ENCODE results near the gene FBXL13.

DNA sequence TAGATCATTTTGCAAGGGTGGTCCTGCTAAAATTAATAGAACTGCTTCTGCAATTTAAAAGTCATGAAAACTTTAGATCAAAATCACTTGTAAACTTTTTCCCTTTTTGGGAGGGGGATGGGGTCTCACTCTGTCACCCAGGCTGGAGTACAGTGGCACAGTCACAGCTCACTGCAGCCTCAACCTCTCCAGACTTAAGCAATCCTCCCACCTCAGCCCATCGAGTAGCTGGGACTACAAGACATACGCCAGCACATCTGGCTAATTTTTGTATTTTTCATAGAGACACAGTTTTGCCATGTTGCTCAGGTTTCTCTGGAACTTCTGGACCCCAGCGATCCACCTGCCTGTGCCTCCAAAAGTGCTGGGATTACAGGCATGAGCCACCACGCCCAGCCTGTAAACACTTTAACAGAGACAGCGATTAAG is 82.1 kb downstream of the FBXL13 start:
- TF ChIP-seq CTCF (IDR thresholded peaks at IDR 0.05) (no peak), POLR2A (IDR thresholded peaks at IDR 0.05) (no peak)
